GM23338 (cell line): ENCODE results near the gene RGS6.

ENCODE experiments used
- CREB1 ChIP-seq: fragments of 250-450 bp; sonication (Bioruptor Pico); IDR thresholded peaks from 2 replicates; pipeline ENCODE4 v1.5.0; 2020; ENCODE audit warnings: low read depth, mild to moderate bottlenecking, moderate library complexity
- CTCF ChIP-seq, 2 experiments: fragments of 200-600 bp in 1 of 2; sonication (generic) in 1 of 2; conservative IDR thresholded peaks; 2 replicates each; pipeline versions ENCODE4 v1.5.1 to v1.6.1; 2016 to 2017; ENCODE audit warnings: antibody characterized with exemption in 2 of 2, low read depth in 2 of 2, mild to moderate bottlenecking in 2 of 2, moderate library complexity in 1 of 2
- ETS1 ChIP-seq: IDR thresholded peaks from 2 replicates; pipeline ENCODE4 v1.6.1; 2016; ENCODE audit warnings: antibody characterized with exemption
- EZH2 ChIP-seq: fragments of 200-600 bp; sonication (generic); IDR thresholded peaks from one replicate; pipeline ENCODE4 v1.8.0; 2017; ENCODE audit warnings: antibody characterized with exemption, mild to moderate bottlenecking, low read depth; ENCODE audit not compliant: unreplicated experiment
- EZH2phosphoT487 ChIP-seq: fragments of 200-600 bp; sonication (generic); IDR thresholded peaks from one replicate; pipeline ENCODE4 v1.8.1; 2018; ENCODE audit warnings: antibody characterized with exemption; ENCODE audit not compliant: unreplicated experiment
- JUNB ChIP-seq: IDR thresholded peaks from one replicate; pipeline ENCODE4 v1.6.1; 2016; ENCODE audit warnings: antibody characterized with exemption; ENCODE audit not compliant: unreplicated experiment
- NANOG ChIP-seq: IDR thresholded peaks from 2 replicates; pipeline ENCODE4 v1.6.1; 2016; ENCODE audit warnings: antibody characterized with exemption, borderline replicate concordance
- POLR2AphosphoS5 ChIP-seq: IDR thresholded peaks from 2 replicates; pipeline ENCODE4 v1.6.1; 2016; ENCODE audit warnings: antibody characterized with exemption, low read depth
- REST ChIP-seq: IDR thresholded peaks from one replicate; pipeline ENCODE4 v1.6.1; 2018; ENCODE audit warnings: antibody characterized with exemption; ENCODE audit not compliant: unreplicated experiment
- STAT1 ChIP-seq: IDR thresholded peaks from one replicate; pipeline ENCODE4 v1.6.1; 2016; ENCODE audit warnings: antibody characterized with exemption; ENCODE audit not compliant: unreplicated experiment
- ZNF331 ChIP-seq: fragments of 250-450 bp; sonication (Bioruptor Pico); IDR thresholded peaks from 2 replicates; pipeline ENCODE4 v1.5.0; 2020; ENCODE audit warnings: low read depth, mild to moderate bottlenecking, moderate library complexity

- TF ChIP-seq CTCF (conservative IDR thresholded peaks at IDR 0.05; ENCODE audit: low read depth in 2 of 2) = no peak
- no peak for TF ChIP-seq POLR2AphosphoS5
- TF ChIP-seq CREB1 = no peak
- no peak for TF ChIP-seq NANOG
- TF ChIP-seq EZH2 = no peak
- TF ChIP-seq REST = no peak
- TF ChIP-seq ZNF331 (CRISPR knock-in tag) = no peak
- TF ChIP-seq EZH2phosphoT487 = no peak
- TF ChIP-seq ETS1 = no peak
- no peak for TF ChIP-seq JUNB
- no peak for TF ChIP-seq STAT1
These were observed 645.3 kb downstream of the RGS6 start for GRCh38 chr14:72577521-72577920.
